ENCODE results near the gene NDUFS6. TPM values are rescaled to one million over a fixed set of nuclear protein-coding genes. Genes with fewer than 3 reads are reported as not detected.
"Not testable (repeated sequence)": the region's sequence is repeated elsewhere in the genome, so short reads cannot be mapped to it uniquely, and the experiment has no call there.

NDUFS6 gene
- total RNA-seq, 1 donor from 2014 or later, result 69.2 TPM

GRCh38 chr5:1785984-1786383 is 15.2 kb upstream of the NDUFS6 start:
- no peak for DNase-seq (ENCODE audit: low read depth)
- H3K36me3 ChIP-seq (ENCODE audit: control insufficient read depth, insufficient read depth, low read length), result no peaks in the 10 kb centered on the region
- H3K4me3 ChIP-seq (ENCODE audit: low read depth, low read length), result no peak overlapping the region
- TF ChIP-seq CTCF (IDR thresholded peaks at IDR 0.05; ENCODE audit: insufficient read depth, low read length, poor library complexity, severe bottlenecking), result no peak
- H3K27me3 ChIP-seq (ENCODE audit: control insufficient read depth, insufficient read depth, low read length), result peaks cover 19% of the 10 kb centered on the region

- H3K27me3 ChIP-seq (ENCODE audit: control insufficient read depth, insufficient read depth, low read length), result peaks cover 14% of the 10 kb centered on the region
- no peaks in the 10 kb centered on the region for H3K36me3 ChIP-seq (ENCODE audit: control insufficient read depth, insufficient read depth, low read length)
- TF ChIP-seq CTCF (IDR thresholded peaks at IDR 0.05; ENCODE audit: insufficient read depth, low read length, poor library complexity, severe bottlenecking), result no peak
- DNase-seq (ENCODE audit: low read depth), result no peak
- no peak overlapping the region for H3K4me3 ChIP-seq (ENCODE audit: low read depth, low read length)
Measured at GRCh38 chr5:1786621-1787471, 14.4 kb upstream of the NDUFS6 start.

GRCh38 chr5:1787472-1788047 is 13.6 kb upstream of the NDUFS6 start:
- Histone ChIP-seq H3K36me3 (ENCODE audit: control insufficient read depth, insufficient read depth, low read length) (no peaks in the 10 kb centered on the region), H3K4me3 (ENCODE audit: low read depth, low read length) (no peak overlapping the region), H3K27me3 (ENCODE audit: control insufficient read depth, insufficient read depth, low read length) (peaks cover 10% of the 10 kb centered on the region)
- TF ChIP-seq CTCF (IDR thresholded peaks at IDR 0.05; ENCODE audit: insufficient read depth, low read length, poor library complexity, severe bottlenecking), result no peak
- no peak for DNase-seq (ENCODE audit: low read depth)

- TF ChIP-seq CTCF (IDR thresholded peaks at IDR 0.05; ENCODE audit: insufficient read depth, low read length, poor library complexity, severe bottlenecking), result no peak
- DNase-seq (ENCODE audit: low read depth), result no peak
- Histone ChIP-seq H3K36me3 (ENCODE audit: control insufficient read depth, insufficient read depth, low read length) (no peaks in the 10 kb centered on the region), H3K4me3 (ENCODE audit: low read depth, low read length) (no peak overlapping the region), H3K27me3 (ENCODE audit: control insufficient read depth, insufficient read depth, low read length) (peaks cover 10% of the 10 kb centered on the region)
Measured at GRCh38 chr5:1788200-1788599, 13.0 kb upstream of the NDUFS6 start.

- no peak for DNase-seq (ENCODE audit: low read depth)
- Histone ChIP-seq H3K4me3 (ENCODE audit: low read depth, low read length) (no peak overlapping the region), H3K36me3 (ENCODE audit: control insufficient read depth, insufficient read depth, low read length) (no peaks in the 10 kb centered on the region), H3K27me3 (ENCODE audit: control insufficient read depth, insufficient read depth, low read length) (peaks cover 10% of the 10 kb centered on the region)
- no peak for TF ChIP-seq CTCF (IDR thresholded peaks at IDR 0.05; ENCODE audit: insufficient read depth, low read length, poor library complexity, severe bottlenecking)
Measured at GRCh38 chr5:1788828-1789227, 12.4 kb upstream of the NDUFS6 start.

- H3K36me3 ChIP-seq (ENCODE audit: control insufficient read depth, insufficient read depth, low read length); DNase-seq (ENCODE audit: low read depth); H3K4me3 ChIP-seq (ENCODE audit: low read depth, low read length); H3K27me3 ChIP-seq (ENCODE audit: control insufficient read depth, insufficient read depth, low read length): not testable (repeated sequence)
Measured at GRCh38 chr5:1789438-1789833, 11.8 kb upstream of the NDUFS6 start.
